ENCODE measurements around the gene SPATA12. TPM values are rescaled to one million over a fixed set of nuclear protein-coding genes. Genes with fewer than 3 reads are reported as not detected.

The SPATA12 gene
- total and polyA plus RNA-seq, 7 donors: 0.26 TPM; not detected in 6

DNA sequence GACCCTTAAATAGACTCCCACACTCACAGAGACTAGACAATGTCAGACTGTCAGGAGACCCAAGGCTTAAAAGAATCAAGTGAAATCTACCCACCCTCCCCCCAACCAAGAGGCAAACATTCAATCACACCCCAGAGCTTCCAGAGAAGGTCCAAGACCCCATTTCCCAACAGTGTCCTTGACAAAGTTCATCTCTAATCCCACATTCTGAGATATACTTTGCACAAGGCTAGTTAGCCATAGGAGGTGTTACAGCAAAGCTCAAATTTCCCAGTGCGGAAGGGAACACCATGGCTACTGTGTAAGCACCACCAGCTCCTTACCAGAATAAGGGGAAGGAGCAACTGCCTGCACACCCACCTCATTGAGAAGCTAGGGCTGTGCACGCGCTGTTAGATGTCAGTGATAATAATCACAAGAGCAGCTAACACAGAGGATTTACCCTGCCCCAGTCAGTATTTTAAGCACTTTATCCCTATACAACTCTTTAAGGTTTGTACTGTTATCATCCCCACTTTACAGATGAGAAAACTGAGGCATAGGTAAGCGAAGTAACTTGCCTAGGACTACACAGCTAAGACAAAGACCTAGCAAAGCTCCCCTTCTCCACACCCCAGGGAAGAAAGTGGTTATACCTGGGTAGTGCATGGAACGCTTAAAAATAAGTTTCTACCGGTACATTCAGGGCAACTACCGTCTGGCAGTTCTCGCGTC is 17.3 kb downstream of the SPATA12 start:
- Histone ChIP-seq H3K9me3 (no peaks in the 10 kb centered on the region), H3K4me1 (peaks cover 0 to 23% (median 14%) of the 10 kb centered on the region in 4 donors), H3K4me3 (peak overlapping the region; percentile 65 to 99 (median 88)), H3K27me3 (no peaks in the 10 kb centered on the region), H3K36me3 (no peaks in the 10 kb centered on the region), H3K27ac (peak overlapping the region; percentile 74 to 93 (median 83))
- TF ChIP-seq POLR2A (IDR thresholded peaks at IDR 0.05) (no peak), POLR2AphosphoS5 (IDR thresholded peaks at IDR 0.05) (no peak)
- TF ChIP-seq, protein P1, sequence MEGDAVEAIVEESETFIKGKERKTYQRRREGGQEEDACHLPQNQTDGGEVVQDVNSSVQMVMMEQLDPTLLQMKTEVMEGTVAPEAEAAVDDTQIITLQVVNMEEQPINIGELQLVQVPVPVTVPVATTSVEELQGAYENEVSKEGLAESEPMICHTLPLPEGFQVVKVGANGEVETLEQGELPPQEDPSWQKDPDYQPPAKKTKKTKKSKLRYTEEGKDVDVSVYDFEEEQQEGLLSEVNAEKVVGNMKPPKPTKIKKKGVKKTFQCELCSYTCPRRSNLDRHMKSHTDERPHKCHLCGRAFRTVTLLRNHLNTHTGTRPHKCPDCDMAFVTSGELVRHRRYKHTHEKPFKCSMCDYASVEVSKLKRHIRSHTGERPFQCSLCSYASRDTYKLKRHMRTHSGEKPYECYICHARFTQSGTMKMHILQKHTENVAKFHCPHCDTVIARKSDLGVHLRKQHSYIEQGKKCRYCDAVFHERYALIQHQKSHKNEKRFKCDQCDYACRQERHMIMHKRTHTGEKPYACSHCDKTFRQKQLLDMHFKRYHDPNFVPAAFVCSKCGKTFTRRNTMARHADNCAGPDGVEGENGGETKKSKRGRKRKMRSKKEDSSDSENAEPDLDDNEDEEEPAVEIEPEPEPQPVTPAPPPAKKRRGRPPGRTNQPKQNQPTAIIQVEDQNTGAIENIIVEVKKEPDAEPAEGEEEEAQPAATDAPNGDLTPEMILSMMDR (IDR thresholded peaks at IDR 0.05): no peak
- no peak for DNase-seq
- WGBS, 2 donors: 41 to 42% methylated on average over 9 of the region's 9 CpGs
- intact Hi-C loops (cut with DNase I): loop anchor here (2.0 kb wide), 2 partner anchors 69 to 83 kb away; no protein-coding TSS in a partner anchor

DNA sequence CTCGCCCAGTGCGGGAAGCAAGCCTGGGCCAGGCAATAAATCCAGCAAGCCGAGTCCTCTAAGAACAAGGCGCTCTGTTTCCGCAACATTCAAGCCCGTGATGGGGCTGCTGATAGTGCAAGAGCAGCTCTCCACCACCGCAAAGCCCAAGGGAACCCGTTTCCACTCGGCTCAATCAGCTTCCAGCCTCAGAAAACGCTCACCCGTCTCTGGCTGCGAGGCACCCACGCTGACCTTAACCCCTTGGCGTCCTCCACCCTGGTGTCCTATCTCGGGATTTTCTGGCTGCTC is 17.8 kb downstream of the SPATA12 start:
- Histone ChIP-seq H3K4me1 (peaks cover 0 to 23% (median 14%) of the 10 kb centered on the region in 4 donors), H3K4me3 (peak overlapping the region; percentile 65 to 99 (median 88)), H3K27me3 (no peaks in the 10 kb centered on the region), H3K9me3 (no peaks in the 10 kb centered on the region), H3K36me3 (no peaks in the 10 kb centered on the region), H3K27ac (peak overlapping the region; percentile 74 to 93 (median 83))
- DNase-seq: peak; percentile 88
- intact Hi-C loops (cut with DNase I): loop anchor here (2.0 kb wide), 2 partner anchors 69 to 83 kb away; no protein-coding TSS in a partner anchor
- WGBS, 2 donors: 1% methylated on average over 15 of the region's 15 CpGs
- TF ChIP-seq POLR2A (IDR thresholded peaks at IDR 0.05) (no peak), POLR2AphosphoS5 (IDR thresholded peaks at IDR 0.05) (peak in 3 of 4 donors; percentile 47 to 65 (median 51))

DNA sequence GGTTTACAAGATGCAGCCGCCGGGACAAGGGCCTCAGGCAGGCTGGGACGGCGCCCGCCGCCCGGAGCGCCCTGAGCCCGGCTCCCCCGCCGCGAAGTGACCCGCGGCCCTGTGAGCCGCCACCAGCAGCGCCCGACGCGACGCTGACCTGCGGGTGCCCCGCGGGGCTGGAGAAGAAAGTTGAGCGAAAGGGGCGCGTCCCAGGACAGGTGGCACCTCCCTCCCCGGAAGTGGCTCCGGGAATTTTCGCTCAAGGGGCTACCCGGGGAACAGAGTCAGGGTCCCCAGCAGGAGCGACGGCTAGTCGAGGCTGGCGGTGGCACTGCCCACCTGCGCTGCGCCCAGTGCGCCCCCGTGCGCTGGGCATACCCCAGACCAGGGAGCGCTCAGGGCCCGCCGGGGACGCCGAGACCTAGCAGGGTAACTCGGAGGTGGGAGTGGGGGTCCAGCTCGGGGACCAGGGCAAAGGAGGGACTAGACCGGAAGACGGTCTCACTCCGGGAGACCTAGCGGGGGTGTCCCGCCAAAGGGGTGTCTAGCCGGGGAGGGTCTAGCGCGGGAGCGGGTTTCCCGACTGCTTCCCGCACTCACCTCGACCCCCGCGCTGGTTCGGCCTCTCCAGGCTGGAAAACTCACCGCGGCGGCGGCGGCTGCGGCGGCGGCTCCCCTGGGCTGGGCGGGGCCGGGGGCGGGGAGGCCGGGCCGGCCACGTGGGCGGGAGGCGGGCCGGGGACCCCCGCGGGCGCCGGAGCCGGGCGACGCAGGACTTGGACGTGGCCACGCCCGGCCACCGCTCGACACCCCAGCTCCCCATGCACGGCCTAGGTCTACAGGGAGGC is 18.4 kb downstream of the SPATA12 start:
- peak; percentile 77 for DNase-seq
- peak overlapping the region; percentile 65 to 99 (median 88) for H3K4me3 ChIP-seq
- WGBS, 2 donors: 0% methylated on average over 91 of the region's 91 CpGs
- peaks cover 0 to 23% (median 14%) of the 10 kb centered on the region in 4 donors for H3K4me1 ChIP-seq
- H3K27ac ChIP-seq: peak overlapping the region; percentile 74 to 93 (median 83)
- peak; percentile 10 to 77 (median 65) for TF ChIP-seq POLR2AphosphoS5 (IDR thresholded peaks at IDR 0.05)
- no peak for TF ChIP-seq POLR2A (IDR thresholded peaks at IDR 0.05)
- intact Hi-C loops (cut with DNase I): loop anchor here (2.0 kb wide), 2 partner anchors 70 to 84 kb away; no protein-coding TSS in a partner anchor
- no peaks in the 10 kb centered on the region for H3K36me3 ChIP-seq
- no peaks in the 10 kb centered on the region for H3K27me3 ChIP-seq
- H3K9me3 ChIP-seq: no peaks in the 10 kb centered on the region

DNA sequence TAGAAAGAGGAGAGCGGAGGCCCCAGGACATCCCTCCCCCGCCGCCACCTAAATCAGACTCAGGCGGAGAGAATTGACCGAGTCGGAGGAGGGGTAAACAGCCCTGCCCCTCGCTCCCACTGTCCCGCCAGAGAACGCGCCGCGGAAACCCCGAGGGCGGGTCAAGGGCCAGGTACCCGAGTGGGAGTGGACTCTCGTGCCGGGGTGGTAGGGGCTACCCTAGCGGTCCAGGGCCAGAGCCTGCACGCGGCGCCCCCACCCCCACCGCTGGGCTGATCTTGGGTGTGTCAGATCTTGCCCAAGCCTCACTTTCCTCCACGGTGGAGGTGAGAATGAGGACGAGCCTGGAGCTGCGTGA is 19.0 kb downstream of the SPATA12 start:
- intact Hi-C loops (cut with DNase I): loop anchor here (2.0 kb wide), 2 partner anchors 71 to 85 kb away; no protein-coding TSS in a partner anchor
- Histone ChIP-seq H3K27me3 (no peaks in the 10 kb centered on the region), H3K27ac (peak overlapping the region in 3 of 4 donors; percentile 83 to 93 (median 83)), H3K4me1 (peaks cover 0 to 23% (median 14%) of the 10 kb centered on the region in 4 donors), H3K36me3 (no peaks in the 10 kb centered on the region), H3K9me3 (no peaks in the 10 kb centered on the region), H3K4me3 (peak overlapping the region; percentile 65 to 99 (median 88))
- TF ChIP-seq POLR2AphosphoS5 (IDR thresholded peaks at IDR 0.05) (no peak), EP300 (IDR thresholded peaks at IDR 0.05) (no peak), POLR2A (IDR thresholded peaks at IDR 0.05) (no peak)
- TF ChIP-seq, protein P1 (IDR thresholded peaks at IDR 0.05): no peak
- DNase-seq: no peak
- WGBS, 2 donors: 3 to 17% methylated on average over 25 of the region's 25 CpGs

DNA sequence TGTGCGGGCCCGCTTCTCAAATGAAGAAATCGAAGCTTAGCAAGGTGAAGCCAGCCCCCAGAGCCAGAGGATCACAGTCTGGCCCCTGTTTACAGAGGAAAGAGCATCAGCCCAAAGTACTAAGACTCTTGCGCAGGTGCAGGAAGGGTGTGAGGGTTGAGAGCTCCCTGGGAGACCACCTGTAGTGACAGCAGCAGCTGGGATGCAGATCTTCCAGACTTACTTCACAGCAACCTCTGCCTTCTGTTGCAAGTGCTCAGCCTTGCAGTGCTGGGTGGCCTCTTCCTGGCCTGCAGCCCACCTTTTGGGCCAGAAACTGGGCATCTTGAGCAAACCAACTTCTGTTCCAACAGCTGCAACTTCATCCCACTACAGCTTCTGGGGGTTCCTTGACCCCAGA is 19.7 kb downstream of the SPATA12 start:
- intact Hi-C loops (cut with DNase I): no loop called here
- TF ChIP-seq POLR2A (IDR thresholded peaks at IDR 0.05) (no peak), EP300 (IDR thresholded peaks at IDR 0.05) (no peak), POLR2AphosphoS5 (IDR thresholded peaks at IDR 0.05) (no peak)
- TF ChIP-seq, protein P1 (IDR thresholded peaks at IDR 0.05): no peak
- WGBS, 2 donors: 94 to 96% methylated on average over 4 of the region's 4 CpGs

More for the DNA sequence above, 19.7 kb downstream of the SPATA12 start:
- Histone ChIP-seq H3K4me3 (no peak overlapping the region), H3K36me3 (no peaks in the 10 kb centered on the region), H3K9me3 (no peaks in the 10 kb centered on the region), H3K27ac (peak overlapping the region in 1 of 4 donors; percentile 83), H3K4me1 (peaks cover 0 to 23% (median 14%) of the 10 kb centered on the region in 4 donors), H3K27me3 (no peaks in the 10 kb centered on the region)
- no peak for DNase-seq

Data from sigmoid colon (tissue), 7 donors.